ENCODE measurements around the gene SLC15A1. TPM values are rescaled to one million over a fixed set of nuclear protein-coding genes. Genes with fewer than 3 reads are reported as not detected.

The SLC15A1 gene
- total and polyA plus RNA-seq, 2 donors (not counting 1 experiment from before 2014, with no cell fraction given): not detected

DNA sequence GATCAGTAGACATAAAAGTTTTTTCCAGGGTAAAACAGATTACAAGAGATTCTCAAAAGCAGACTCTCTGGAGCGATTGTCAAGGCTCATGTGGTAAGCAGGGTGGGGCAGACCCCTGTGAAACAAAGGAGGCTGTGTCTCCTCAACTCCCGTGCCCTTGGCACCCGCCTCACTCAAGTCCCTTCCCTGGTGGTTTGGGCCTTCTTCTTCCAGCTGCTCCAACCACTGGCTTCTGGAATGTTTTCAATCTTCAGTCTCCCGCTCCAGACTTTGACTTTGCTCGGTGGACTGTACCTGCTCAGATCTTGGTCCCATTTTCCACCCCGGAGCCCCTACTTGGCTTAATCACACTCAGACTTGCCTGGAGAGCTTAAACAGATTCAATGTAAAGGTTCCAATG is 100.7 kb downstream of the SLC15A1 start:
- no peak overlapping the region for H3K4me3 ChIP-seq (ENCODE audit: control extremely low read depth in 1 of 5, extremely low read depth in 1 of 5, insufficient read depth in 1 of 5, low read depth in 2 of 5, low read length in 4 of 5)
- no peak overlapping the region for H3K27ac ChIP-seq (ENCODE audit: low read length in 2 of 2)
- no peaks in the 10 kb centered on the region for H3K9me3 ChIP-seq (ENCODE audit: control extremely low read depth in 1 of 3, control insufficient read depth in 2 of 3, insufficient read depth in 1 of 3, low read length in 2 of 3)
- H3K27me3 ChIP-seq (replicated peaks in 1 of 4; ENCODE audit: control extremely low read depth in 1 of 4, control insufficient read depth in 3 of 4, insufficient read depth in 4 of 4, low read length in 3 of 4): peaks cover 0 to 3% (median 2%) of the 10 kb centered on the region in 4 experiments
- no peak for TF ChIP-seq EZH2 (IDR thresholded peaks at IDR 0.05; ENCODE audit: borderline replicate concordance, insufficient read depth, low read depth, low read length, poor library complexity, severe bottlenecking)
- TF ChIP-seq, protein P1, sequence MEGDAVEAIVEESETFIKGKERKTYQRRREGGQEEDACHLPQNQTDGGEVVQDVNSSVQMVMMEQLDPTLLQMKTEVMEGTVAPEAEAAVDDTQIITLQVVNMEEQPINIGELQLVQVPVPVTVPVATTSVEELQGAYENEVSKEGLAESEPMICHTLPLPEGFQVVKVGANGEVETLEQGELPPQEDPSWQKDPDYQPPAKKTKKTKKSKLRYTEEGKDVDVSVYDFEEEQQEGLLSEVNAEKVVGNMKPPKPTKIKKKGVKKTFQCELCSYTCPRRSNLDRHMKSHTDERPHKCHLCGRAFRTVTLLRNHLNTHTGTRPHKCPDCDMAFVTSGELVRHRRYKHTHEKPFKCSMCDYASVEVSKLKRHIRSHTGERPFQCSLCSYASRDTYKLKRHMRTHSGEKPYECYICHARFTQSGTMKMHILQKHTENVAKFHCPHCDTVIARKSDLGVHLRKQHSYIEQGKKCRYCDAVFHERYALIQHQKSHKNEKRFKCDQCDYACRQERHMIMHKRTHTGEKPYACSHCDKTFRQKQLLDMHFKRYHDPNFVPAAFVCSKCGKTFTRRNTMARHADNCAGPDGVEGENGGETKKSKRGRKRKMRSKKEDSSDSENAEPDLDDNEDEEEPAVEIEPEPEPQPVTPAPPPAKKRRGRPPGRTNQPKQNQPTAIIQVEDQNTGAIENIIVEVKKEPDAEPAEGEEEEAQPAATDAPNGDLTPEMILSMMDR (IDR thresholded peaks at IDR 0.05): no peak
- ATAC-seq (ENCODE audit: low read depth) (no peak), DNase-seq (no peak)
- H3K27me3 Mint-ChIP-seq: peaks cover 7% of the 10 kb centered on the region
- H3K79me2 ChIP-seq (ENCODE audit: control insufficient read depth, insufficient read depth, low read length): no peaks in the 10 kb centered on the region
- H4K20me1 ChIP-seq (ENCODE audit: control insufficient read depth, insufficient read depth, low read length, poor library complexity, severe bottlenecking): no peaks in the 10 kb centered on the region
- no peaks in the 10 kb centered on the region for H3K9me3 Mint-ChIP-seq (ENCODE audit: insufficient read depth)
- no peaks in the 10 kb centered on the region for H3K36me3 ChIP-seq (replicated peaks in 1 of 2; ENCODE audit: control extremely low read depth in 1 of 2, control insufficient read depth in 1 of 2, extremely low read depth in 1 of 2, insufficient read depth in 2 of 2, low read length in 1 of 2)
- peaks cover 5% of the 10 kb centered on the region for H3K4me1 Mint-ChIP-seq
- H3K4me2 ChIP-seq (replicated peaks; ENCODE audit: low read depth, low read length, poor library complexity, severe bottlenecking): no peak overlapping the region
- intact Hi-C loops (cut with micrococcal nuclease): loop anchor here (5.0 kb wide), 1 partner anchor 74 kb away; the partner anchor contains the start of gene STK24
- no peak overlapping the region for H3K4me3 Mint-ChIP-seq
- no peak overlapping the region for H2AFZ ChIP-seq (ENCODE audit: insufficient read depth, low read depth, low read length, poor library complexity, severe bottlenecking)
- H3K27ac Mint-ChIP-seq: no peak overlapping the region
- WGBS (ENCODE audit: insufficient coverage): 85% methylated on average over 6 of the region's 6 CpGs
- H3K4me1 ChIP-seq (ENCODE audit: control insufficient read depth in 2 of 2, insufficient read depth in 2 of 2, low read length in 2 of 2): peaks cover 0 to 5% of the 10 kb centered on the region in 2 donors
- ChIA-PET CTCF (interaction anchor here (1.9 to 8.3 kb wide), 12 partner anchors 14 to 207 kb away, joined by 5 to 268 read pairs (median 18); no protein-coding TSS in a partner anchor), POLR2A (no interaction called here)
- H3K9ac ChIP-seq (ENCODE audit: low read length): no peak overlapping the region

DNA sequence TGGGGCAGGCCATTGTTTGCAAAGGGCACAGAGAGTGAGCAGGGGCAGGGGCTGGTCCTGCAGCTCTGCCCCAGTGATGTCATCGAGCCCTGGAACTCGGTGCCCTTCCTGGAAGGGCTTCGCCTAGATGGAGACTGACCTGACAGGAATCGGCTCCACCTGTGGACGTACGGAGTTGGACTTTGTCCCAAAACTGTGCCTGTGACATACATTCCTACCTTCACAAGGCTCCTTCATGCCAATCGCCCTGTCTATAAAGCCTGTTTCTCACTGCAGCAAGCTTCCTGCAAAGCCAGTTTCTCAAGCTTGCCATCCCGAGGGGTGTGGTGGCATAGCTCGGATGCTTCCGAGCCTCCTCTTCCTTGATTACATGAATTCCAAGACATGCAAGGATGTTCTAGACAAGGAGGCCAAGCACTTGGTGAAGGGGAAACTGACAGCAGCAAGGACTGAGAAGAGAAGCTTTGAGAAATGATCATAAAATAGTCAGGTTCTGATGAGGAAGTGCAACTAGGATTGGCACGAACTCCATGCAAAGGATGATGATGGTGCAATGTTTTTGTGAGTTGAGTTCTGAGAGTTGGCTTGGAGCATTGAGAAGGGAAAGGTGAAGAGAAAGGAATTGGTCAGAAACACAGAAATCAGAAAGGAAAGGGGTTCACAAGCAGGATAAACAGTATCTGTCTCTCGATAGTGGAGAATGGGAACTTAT is 101.9 kb downstream of the SLC15A1 start:
- 88% methylated on average over 9 of the region's 12 CpGs for WGBS (ENCODE audit: insufficient coverage)
- no peaks in the 10 kb centered on the region for H3K79me2 ChIP-seq (ENCODE audit: control insufficient read depth, insufficient read depth, low read length)
- no peak overlapping the region for H2AFZ ChIP-seq (ENCODE audit: insufficient read depth, low read depth, low read length, poor library complexity, severe bottlenecking)
- no peak overlapping the region for H3K27ac ChIP-seq (ENCODE audit: low read length in 2 of 2)
- peaks cover 0 to 5% of the 10 kb centered on the region in 2 donors for H3K4me1 ChIP-seq (ENCODE audit: control insufficient read depth in 2 of 2, insufficient read depth in 2 of 2, low read length in 2 of 2)
- TF ChIP-seq, protein P1 (IDR thresholded peaks at IDR 0.05): no peak
- TF ChIP-seq EZH2 (IDR thresholded peaks at IDR 0.05; ENCODE audit: borderline replicate concordance, insufficient read depth, low read depth, low read length, poor library complexity, severe bottlenecking): no peak
- Mint-ChIP-seq H3K4me1 (peaks cover 5% of the 10 kb centered on the region), H3K27me3 (peaks cover 15% of the 10 kb centered on the region), H3K4me3 (no peak overlapping the region), H3K27ac (no peak overlapping the region), H3K9me3 (ENCODE audit: insufficient read depth) (no peaks in the 10 kb centered on the region)
- intact Hi-C loops (cut with micrococcal nuclease): loop anchor here (5.0 kb wide), 1 partner anchor 73 kb away; the partner anchor contains the start of gene STK24
- H3K4me3 ChIP-seq (ENCODE audit: control extremely low read depth in 1 of 5, extremely low read depth in 1 of 5, insufficient read depth in 1 of 5, low read depth in 2 of 5, low read length in 4 of 5): no peak overlapping the region
- H4K20me1 ChIP-seq (ENCODE audit: control insufficient read depth, insufficient read depth, low read length, poor library complexity, severe bottlenecking): no peaks in the 10 kb centered on the region
- H3K9me3 ChIP-seq (ENCODE audit: control extremely low read depth in 1 of 3, control insufficient read depth in 2 of 3, insufficient read depth in 1 of 3, low read length in 2 of 3): no peaks in the 10 kb centered on the region
- no peak overlapping the region for H3K4me2 ChIP-seq (replicated peaks; ENCODE audit: low read depth, low read length, poor library complexity, severe bottlenecking)
- DNase-seq (no peak), ATAC-seq (ENCODE audit: low read depth) (no peak)
- H3K27me3 ChIP-seq (replicated peaks in 1 of 4; ENCODE audit: control extremely low read depth in 1 of 4, control insufficient read depth in 3 of 4, insufficient read depth in 4 of 4, low read length in 3 of 4): peaks cover 0 to 3% (median 2%) of the 10 kb centered on the region in 4 experiments
- ChIA-PET POLR2A (no interaction called here), CTCF (interaction anchor here (1.5 to 8.3 kb wide), 4 partner anchors 163 to 206 kb away, joined by 3 to 268 read pairs (median 32); no protein-coding TSS in a partner anchor)
- no peak overlapping the region for H3K9ac ChIP-seq (ENCODE audit: low read length)
- H3K36me3 ChIP-seq (replicated peaks in 1 of 2; ENCODE audit: control extremely low read depth in 1 of 2, control insufficient read depth in 1 of 2, extremely low read depth in 1 of 2, insufficient read depth in 2 of 2, low read length in 1 of 2): no peaks in the 10 kb centered on the region

Data from B cell (primary cell).